Renal cortical epithelial cell (primary cell): ENCODE results near the gene TRMT2A. TPM values are rescaled to one million over a fixed set of nuclear protein-coding genes. Genes with fewer than 3 reads are reported as not detected.

Experiments
- DNase-seq: peaks from one replicate; pipeline ENCODE4 v3.0.0-alpha.2; 2011; ENCODE audit warnings: low read depth
- total RNA-seq: library from RNA; depleted of rRNA; stranded (reverse); fragments of >200 nt; gene quantifications from 2 replicates; pipeline ENCODE4 v1.2.3, GENCODE V29; 2014

The TRMT2A gene
- total RNA-seq, 1 donor from 2014 or later: 29.3 TPM

DNA sequence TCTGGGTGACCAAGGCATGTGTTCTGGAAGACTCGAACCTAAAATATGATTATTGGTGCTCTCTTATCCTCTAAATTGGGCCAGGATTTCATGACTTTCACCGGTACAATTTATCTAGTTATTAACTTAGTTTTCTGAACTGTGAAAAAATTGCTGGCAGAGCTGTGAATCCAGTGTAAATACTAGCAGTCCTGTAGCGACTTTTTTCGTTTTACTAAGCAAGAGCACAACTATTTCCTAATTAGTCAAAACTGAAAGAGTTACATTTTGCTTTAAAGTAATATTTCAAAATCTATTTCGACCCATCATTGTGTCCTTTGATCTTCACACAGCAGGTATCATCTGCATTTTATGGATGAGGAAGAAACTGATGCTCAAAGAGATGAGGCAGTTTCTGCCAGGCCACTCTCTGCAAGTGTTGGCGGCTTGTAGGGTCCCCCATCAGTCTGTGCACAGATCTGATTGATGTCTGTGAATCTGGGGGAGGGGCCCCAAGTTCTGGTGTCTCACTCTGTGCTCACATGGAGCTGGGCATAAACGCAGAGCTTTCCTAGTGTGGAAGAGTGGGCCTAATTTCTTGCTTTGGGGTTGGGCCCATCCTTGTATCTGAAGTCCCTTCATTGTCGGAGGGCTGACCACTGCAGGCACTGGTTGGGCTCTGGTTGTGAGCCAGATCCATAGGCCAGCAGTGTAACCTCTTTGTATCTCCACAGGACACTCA is 1.4 kb upstream of the TRMT2A start:
- DNase-seq: no peak

- DNase-seq: no peak
These were observed 740 bp upstream of the TRMT2A start for GRCh38 chr22:20117633-20118299.

GRCh38 chr22:20116376-20116950 is 563 bp downstream of the TRMT2A start:
- DNase-seq: no peak

- DNase-seq: no peak
These were observed 1.2 kb downstream of the TRMT2A start, which contains the start of gene RANBP1 for GRCh38 chr22:20115691-20116375. Gene RANBP1, plus strand, starts transcription at chr22:20116104. Its CDS starts 81 bp downstream, at chr22:20116185.

- no peak for DNase-seq
These were observed 2.2 kb downstream of the TRMT2A start for GRCh38 chr22:20114506-20115475.

DNA sequence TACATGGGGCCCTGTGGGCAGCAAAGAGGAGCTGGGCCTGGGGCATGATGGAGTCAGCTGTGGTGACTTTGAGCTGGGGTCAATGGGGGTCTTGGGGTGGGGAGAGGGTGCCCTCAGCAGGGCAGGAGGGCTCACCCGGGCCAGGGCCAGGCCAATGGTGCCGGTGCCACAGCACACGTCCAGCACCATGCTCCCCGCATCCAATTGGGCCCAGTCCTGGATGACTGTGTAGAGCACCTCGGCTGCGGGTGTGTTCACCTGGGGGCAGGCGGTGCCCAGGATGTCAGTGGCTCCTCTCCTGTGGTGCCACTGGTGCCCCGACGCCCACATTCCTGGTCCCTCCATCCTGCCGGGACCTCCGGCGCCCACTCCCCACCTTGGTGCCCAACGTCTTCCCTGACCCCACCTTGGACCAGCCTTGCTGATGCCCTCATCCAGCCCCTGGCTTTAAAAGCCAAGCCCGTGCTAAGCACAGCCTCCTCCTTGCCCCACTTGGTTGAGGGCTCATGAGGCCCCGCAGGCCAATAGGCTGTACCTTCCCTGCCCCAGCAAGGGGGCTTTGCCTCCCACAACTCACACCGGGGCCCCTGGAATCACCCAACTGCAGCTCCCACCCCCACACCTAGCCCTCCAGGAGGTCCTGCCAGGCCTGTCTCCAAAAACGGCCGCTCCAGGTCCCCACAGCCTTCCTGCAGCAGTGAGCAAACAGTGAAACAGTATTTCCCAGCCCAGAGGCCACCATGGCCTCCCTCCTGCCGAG is 3.3 kb downstream of the TRMT2A start:
- DNase-seq: no peak

- DNase-seq: no peak
These were observed 4.2 kb downstream of the TRMT2A start for GRCh38 chr22:20112623-20113511.

- DNase-seq: no peak
These were observed 5.1 kb downstream of the TRMT2A start for GRCh38 chr22:20111689-20112622.

DNA sequence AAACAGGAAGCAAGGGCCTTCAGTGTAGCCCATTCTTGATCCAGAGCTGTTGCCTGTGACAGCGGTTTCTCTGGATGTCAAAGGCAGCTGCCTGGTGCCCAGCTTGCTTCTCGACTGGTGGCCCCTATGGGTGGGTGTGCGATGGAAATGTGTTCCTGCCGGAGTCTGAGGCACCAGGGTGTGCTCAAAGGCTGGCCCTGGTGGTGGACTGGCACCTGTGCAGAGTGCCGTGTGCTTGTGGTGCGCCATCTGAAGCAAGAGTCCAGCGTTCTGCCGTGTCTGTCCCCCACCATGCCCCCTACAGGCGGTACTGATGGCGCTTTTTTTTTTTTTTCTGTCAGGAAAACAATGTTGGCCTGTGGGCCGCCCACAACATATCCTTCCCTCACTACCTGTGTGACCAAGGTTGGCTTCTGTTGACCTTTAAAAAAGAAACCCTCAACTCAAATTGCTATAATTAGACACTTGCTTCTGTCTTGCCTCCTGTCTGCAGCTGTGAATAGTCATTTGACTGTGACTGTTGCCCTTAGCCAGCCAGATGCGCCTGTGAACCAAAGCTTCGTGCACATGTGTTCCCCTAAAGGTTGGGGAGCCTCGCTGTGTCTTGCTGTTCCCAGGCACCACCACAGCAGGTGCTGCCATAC is 5.9 kb downstream of the TRMT2A start:
- DNase-seq: peak; percentile 2

- no peak for DNase-seq
These were observed 6.6 kb downstream of the TRMT2A start for GRCh38 chr22:20110359-20110985.

- DNase-seq: no peak
These were observed 7.3 kb downstream of the TRMT2A start for GRCh38 chr22:20109411-20110358.

DNA sequence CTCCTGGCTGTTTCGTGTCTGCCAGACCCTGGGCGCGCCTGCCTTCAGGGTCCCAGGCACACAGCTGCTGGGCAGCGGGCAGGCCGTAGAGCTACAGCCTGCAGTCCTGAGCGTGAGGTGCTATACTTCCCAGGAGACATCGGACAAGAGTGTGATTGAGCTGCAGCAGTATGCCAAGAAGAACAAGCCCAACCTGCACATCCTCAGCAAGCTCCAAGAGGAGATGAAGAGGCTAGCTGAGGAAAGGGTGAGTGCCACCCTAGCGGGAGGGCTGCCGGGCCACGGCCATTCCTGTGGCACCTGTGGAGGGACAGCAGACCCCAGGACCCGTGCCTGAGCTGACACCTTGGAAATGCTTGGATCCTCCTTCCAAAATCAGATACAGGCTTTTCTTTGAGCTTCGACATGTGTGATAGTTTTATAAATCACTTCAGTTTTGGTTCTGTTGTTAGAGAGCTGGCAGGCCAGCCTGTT is 8.2 kb downstream of the TRMT2A start:
- no peak for DNase-seq

GRCh38 chr22:20107951-20108756 is 8.9 kb downstream of the TRMT2A start:
- no peak for DNase-seq

- no peak for DNase-seq
These were observed 9.5 kb downstream of the TRMT2A start for GRCh38 chr22:20107471-20107901.

- no peak for DNase-seq
These were observed 10.2 kb downstream of the TRMT2A start for GRCh38 chr22:20106849-20107237.
